HEK293T (cell line): Measurements from ENCODE around the gene NAV2.

ENCODE experiments used
- CTCF ChIA-PET: fragments of 350-600 bp; formaldehyde crosslinking; extraction: SDS; loops from one replicate; lab custom pipeline; 2021; ENCODE audit warnings: antibody characterized with exemption, inconsistent platforms; lab: Yijun Ruan, JAX
- POLR2A ChIA-PET: fragments of 350-600 bp; formaldehyde crosslinking; extraction: SDS; loops from one replicate; lab custom pipeline; 2020; ENCODE audit warnings: antibody characterized with exemption, inconsistent platforms; lab: Yijun Ruan, JAX
- DNase-seq: peaks from one replicate; pipeline ENCODE4 v3.0.0; 2012; ENCODE audit warnings: mixed read lengths; ENCODE audit errors: extremely low spot score
- ARNT ChIP-seq: fragments of 450-650 bp; IDR thresholded peaks from 2 replicates; pipeline ENCODE4 v1.6.1; 2017; ENCODE audit warnings: mild to moderate bottlenecking
- BHLHE40 ChIP-seq: fragments of 450-650 bp; IDR thresholded peaks from 2 replicates; pipeline ENCODE4 v1.6.1; 2016; ENCODE audit warnings: mild to moderate bottlenecking, moderate library complexity, borderline replicate concordance
- CTBP1 ChIP-seq: fragments of 450-650 bp; IDR thresholded peaks from 2 replicates; pipeline ENCODE4 v1.6.1; 2016; ENCODE audit warnings: borderline replicate concordance
- ELF4 ChIP-seq: fragments of 450-650 bp; IDR thresholded peaks from 2 replicates; pipeline ENCODE4 v1.6.1; 2017; ENCODE audit warnings: antibody characterized with exemption
- FOXA1 ChIP-seq: fragments of 450-650 bp; IDR thresholded peaks from 2 replicates; pipeline ENCODE4 v1.6.1; 2016; ENCODE audit warnings: mild to moderate bottlenecking
- FOXK2 ChIP-seq: fragments of 450-650 bp; IDR thresholded peaks from 2 replicates; pipeline ENCODE4 v1.6.1; 2016; ENCODE audit warnings: mild to moderate bottlenecking
- FOXM1 ChIP-seq: fragments of 450-650 bp; IDR thresholded peaks from 2 replicates; pipeline ENCODE4 v1.6.1; 2017; ENCODE audit warnings: mild to moderate bottlenecking, borderline replicate concordance
- HDGF ChIP-seq: fragments of 450-650 bp; IDR thresholded peaks from 2 replicates; pipeline ENCODE4 v1.6.1; 2017; ENCODE audit warnings: antibody characterized with exemption, borderline replicate concordance
- L3MBTL2 ChIP-seq: fragments of 450-650 bp; conservative IDR thresholded peaks from 2 replicates; pipeline ENCODE4 v1.6.1; 2016; ENCODE audit warnings: mild to moderate bottlenecking
- LEF1 ChIP-seq: fragments of 450-650 bp; IDR thresholded peaks from 2 replicates; pipeline ENCODE4 v1.6.1; 2017; ENCODE audit warnings: mild to moderate bottlenecking, borderline replicate concordance
- NFRKB ChIP-seq: fragments of 450-650 bp; IDR thresholded peaks from 2 replicates; pipeline ENCODE4 v1.6.1; 2016; ENCODE audit warnings: mild to moderate bottlenecking, moderate library complexity
- PKNOX1 ChIP-seq: fragments of 450-650 bp; IDR thresholded peaks from 2 replicates; pipeline ENCODE4 v1.6.1; 2016
- SP1 ChIP-seq: fragments of 450-650 bp; IDR thresholded peaks from 2 replicates; pipeline ENCODE4 v1.6.1; 2017
- SUZ12 ChIP-seq: fragments of 450-650 bp; IDR thresholded peaks from 2 replicates; pipeline ENCODE4 v1.6.1; 2016; ENCODE audit warnings: mild to moderate bottlenecking
- TARDBP ChIP-seq: fragments of 450-650 bp; IDR thresholded peaks from 2 replicates; pipeline ENCODE4 v1.6.1; 2016
- ZNF384 ChIP-seq: fragments of 450-650 bp; IDR thresholded peaks from 2 replicates; pipeline ENCODE4 v1.6.1; 2016

Gene NAV2

GRCh38 chr11:19669511-19669910, 43.1 kb upstream of the NAV2 start:
- ChIA-PET POLR2A (no interaction called here), CTCF (no interaction called here)
- no peak for DNase-seq
- no peak for TF ChIP-seq NFRKB
- TF ChIP-seq ELF4 = no peak
- no peak for TF ChIP-seq FOXA1
- TF ChIP-seq SP1 = no peak
- TF ChIP-seq FOXK2 = no peak
- no peak for TF ChIP-seq BHLHE40
- no peak for TF ChIP-seq HDGF
- TF ChIP-seq CTBP1 = no peak
- no peak for TF ChIP-seq ARNT

DNA sequence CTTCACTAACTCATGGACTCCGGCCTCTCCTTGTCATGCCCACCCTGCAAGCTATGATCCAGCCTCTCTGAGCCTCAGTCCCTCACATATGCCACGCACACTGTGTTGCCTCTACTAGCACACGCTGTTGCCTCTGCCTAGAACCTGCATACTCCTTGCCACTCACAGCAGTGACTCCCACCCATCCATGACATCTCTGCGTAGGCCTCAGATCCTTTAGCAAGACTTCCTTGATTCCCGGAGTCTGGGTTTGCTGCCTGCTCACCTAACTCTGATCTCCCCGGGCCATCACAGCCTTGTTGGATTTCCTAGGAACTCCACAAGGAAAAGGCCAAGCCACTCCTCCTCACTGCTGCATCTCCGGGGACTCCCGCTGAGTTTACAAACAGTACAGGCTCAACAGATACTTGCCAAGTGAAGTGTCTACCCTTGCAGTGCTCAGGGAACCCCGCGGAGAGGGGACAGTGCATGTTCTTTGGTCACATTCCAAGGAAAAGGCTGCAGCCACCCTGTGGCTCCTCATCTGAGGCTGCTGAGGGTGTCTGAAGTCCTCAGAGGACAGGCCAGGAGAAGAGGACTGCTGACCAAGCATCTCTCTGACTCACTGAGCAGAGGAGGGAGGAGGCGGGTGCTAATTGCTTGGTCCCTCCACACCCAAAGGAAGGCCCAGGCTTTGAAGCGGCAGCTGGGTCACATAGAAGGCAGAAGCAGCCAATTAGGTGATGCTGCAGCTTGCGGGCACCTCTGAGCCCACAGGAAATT, 42.4 kb upstream of the NAV2 start:
- ChIA-PET POLR2A (no interaction called here), CTCF (no interaction called here)
- TF ChIP-seq BHLHE40 = no peak
- TF ChIP-seq HDGF = no peak
- no peak for TF ChIP-seq L3MBTL2
- TF ChIP-seq SP1 = no peak
- TF ChIP-seq LEF1 = no peak
- no peak for DNase-seq

DNA sequence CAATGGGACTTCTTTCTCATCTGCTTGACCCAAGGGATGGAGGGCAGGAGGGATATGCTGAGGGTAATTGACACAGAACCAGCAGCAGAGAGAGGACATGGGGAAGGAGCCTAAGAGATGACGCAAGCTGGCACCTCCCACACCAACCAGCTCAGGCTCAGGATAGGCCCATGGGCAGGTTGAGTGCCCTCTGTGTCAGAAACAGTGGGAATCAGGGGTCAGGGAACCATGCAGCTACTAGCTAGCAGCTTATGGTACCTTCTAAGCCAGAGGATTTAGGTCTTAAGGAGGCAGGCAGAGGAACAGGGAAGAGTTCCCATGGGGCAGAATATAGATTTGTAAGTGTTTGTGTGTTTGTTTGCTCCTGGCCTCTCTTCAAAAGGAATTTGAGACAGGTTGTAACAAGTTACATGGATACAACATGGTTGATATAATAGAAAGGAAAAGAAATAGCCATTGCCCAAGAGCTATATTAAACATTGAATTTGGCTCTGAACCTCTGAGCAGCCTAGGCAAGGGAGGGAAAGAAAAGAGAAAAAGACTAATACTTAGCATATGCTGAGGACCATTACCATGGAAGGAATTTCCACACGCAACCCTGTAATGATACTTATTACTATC, 39.9 kb upstream of the NAV2 start:
- DNase-seq = no peak
- POLR2A ChIA-PET = no interaction called here
- TF ChIP-seq FOXA1 = no peak
- TF ChIP-seq ZNF384 = no peak
- no peak for TF ChIP-seq FOXK2
- TF ChIP-seq HDGF = no peak
- TF ChIP-seq SP1 = no peak
- no peak for TF ChIP-seq LEF1
- TF ChIP-seq TARDBP = no peak
- no peak for TF ChIP-seq ELF4
- TF ChIP-seq PKNOX1 = no peak
- no peak for TF ChIP-seq L3MBTL2
- CTCF ChIA-PET = no interaction called here

DNA sequence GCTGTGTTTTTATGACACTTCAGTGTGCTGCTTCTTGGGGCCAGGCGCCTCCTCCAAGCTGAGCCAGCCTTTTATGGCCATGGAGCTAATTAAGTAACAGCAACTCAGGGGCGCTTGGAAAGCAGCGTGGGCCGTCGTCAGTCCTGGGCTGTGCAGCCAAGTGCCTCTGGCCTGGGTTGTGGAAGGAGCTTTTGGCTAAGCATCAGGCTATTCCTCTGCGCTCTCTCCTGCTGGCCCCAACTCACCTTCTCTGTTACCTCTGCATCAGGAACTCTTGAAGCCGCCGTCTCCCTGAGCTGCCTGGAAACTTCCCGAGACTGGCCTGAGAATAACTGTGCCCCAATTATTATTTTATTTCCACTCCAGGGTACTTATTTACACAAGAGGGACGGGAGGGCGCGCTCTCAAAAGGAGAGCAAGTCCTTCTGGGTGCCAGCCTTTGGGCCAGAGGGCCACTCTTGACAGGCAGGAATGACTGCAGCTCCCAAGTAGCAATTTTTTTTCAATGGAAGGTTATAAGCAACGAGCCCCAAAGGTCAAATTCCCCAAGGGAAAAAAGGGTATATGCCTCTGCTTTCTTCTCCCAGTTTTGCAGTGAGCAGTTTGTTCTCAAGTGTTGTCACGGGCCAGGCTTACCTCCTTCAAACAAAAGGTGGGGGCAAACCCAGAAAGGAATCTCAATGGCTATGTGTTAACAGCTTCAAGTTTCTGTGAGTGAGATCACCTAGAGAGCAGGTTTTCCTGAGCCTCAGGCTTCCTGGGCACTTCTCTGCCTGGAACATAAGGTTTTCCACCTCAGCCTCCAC, 38.5 kb upstream of the NAV2 start:
- POLR2A ChIA-PET = interaction anchor here (1.0 kb wide), 1 partner anchor 66 kb away, joined by 3 read pairs; no protein-coding TSS in a partner anchor
- CTCF ChIA-PET = interaction anchor here (0.6 kb wide), 1 partner anchor 229 kb away, joined by 3 read pairs; no protein-coding TSS in a partner anchor
- peak; percentile 44 for DNase-seq
- peak; percentile 47 for TF ChIP-seq L3MBTL2
- no peak for TF ChIP-seq CTBP1
- no peak for TF ChIP-seq BHLHE40
- TF ChIP-seq ARNT = no peak

GRCh38 chr11:19674836-19675235, 37.8 kb upstream of the NAV2 start:
- POLR2A ChIA-PET = no interaction called here
- TF ChIP-seq ELF4 = no peak
- TF ChIP-seq TARDBP = no peak
- TF ChIP-seq LEF1 = no peak
- TF ChIP-seq CTBP1 = no peak
- TF ChIP-seq PKNOX1 = no peak
- TF ChIP-seq HDGF = no peak
- no peak for TF ChIP-seq ZNF384
- TF ChIP-seq SP1 = no peak
- TF ChIP-seq FOXA1 = no peak
- TF ChIP-seq SUZ12 = no peak
- no peak for TF ChIP-seq NFRKB
- CTCF ChIA-PET = no interaction called here
- DNase-seq = no peak

DNA sequence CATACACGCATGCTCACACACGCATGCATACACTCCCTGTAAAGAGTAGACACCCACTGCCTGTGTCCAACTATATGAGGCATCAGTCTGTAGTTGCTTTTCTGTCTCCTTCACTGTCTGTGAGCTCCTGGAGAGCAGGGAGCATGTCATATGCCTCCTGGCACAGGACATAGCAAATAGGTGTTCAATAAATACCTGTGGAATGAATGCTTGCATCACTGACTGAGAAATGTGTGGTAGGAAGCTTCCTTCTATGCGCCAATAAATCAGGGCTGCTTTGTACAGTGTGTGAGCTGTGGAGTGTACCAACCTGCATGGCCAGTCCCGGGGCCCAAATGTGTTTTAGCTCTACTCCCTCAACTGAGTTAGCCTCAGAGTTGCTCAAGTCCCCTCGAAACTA, 37.2 kb upstream of the NAV2 start:
- POLR2A ChIA-PET = no interaction called here
- CTCF ChIA-PET = no interaction called here
- no peak for DNase-seq
- TF ChIP-seq HDGF = no peak
- no peak for TF ChIP-seq BHLHE40
- no peak for TF ChIP-seq ARNT
- TF ChIP-seq PKNOX1 = no peak
- no peak for TF ChIP-seq SUZ12
- TF ChIP-seq ELF4 = no peak
- no peak for TF ChIP-seq LEF1
- no peak for TF ChIP-seq FOXM1
- no peak for TF ChIP-seq NFRKB
- TF ChIP-seq ZNF384 = no peak
- TF ChIP-seq FOXK2 = no peak
- TF ChIP-seq CTBP1 = no peak
- no peak for TF ChIP-seq SP1
- no peak for TF ChIP-seq TARDBP
- no peak for TF ChIP-seq L3MBTL2
